Thyroid gland (tissue), 4 donors: ENCODE results near the gene DNAJB14.

Experiments used
- POLR2A ChIP-seq, 2 donors: fragments of 450-650 bp; IDR thresholded peaks; one replicate each; pipeline ENCODE4 v1.6.1; 2017; ENCODE audit warnings: antibody characterized with exemption in 2 of 2, mild to moderate bottlenecking in 2 of 2, moderate library complexity in 1 of 2
- TF ChIP-seq, protein P1 (sequence below), 6 experiments: fragments of 200-600 bp in 3 of 6; fragments of 450-650 bp in 3 of 6; sonication (generic) in 3 of 6; IDR thresholded peaks; one replicate each; pipeline ENCODE4 v1.5.1; 2016 to 2019; ENCODE audit warnings: antibody characterized with exemption in 6 of 6, mild to moderate bottlenecking in 2 of 6, inconsistent platforms in 1 of 6, moderate library complexity in 1 of 6

DNA sequence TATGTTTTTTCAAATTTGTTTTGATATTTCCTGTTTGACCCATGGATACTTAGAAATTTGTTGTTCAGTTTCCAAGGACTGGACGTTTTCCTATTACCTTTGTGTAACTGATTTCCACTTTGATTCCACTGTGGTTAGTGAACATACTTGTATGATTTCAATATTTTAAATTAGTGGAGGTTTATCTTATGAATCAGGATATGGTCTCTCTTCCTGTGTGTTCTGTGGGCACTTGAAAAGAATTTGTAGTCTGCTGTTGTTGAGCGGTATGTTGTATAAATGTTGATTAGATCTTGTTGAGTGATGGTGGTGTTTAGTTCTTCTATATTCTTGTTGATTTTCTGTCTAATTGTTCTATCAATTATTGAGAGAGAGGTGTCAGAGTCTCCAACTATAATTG, 31.0 kb downstream of the DNAJB14 start:
- TF ChIP-seq, protein P1, sequence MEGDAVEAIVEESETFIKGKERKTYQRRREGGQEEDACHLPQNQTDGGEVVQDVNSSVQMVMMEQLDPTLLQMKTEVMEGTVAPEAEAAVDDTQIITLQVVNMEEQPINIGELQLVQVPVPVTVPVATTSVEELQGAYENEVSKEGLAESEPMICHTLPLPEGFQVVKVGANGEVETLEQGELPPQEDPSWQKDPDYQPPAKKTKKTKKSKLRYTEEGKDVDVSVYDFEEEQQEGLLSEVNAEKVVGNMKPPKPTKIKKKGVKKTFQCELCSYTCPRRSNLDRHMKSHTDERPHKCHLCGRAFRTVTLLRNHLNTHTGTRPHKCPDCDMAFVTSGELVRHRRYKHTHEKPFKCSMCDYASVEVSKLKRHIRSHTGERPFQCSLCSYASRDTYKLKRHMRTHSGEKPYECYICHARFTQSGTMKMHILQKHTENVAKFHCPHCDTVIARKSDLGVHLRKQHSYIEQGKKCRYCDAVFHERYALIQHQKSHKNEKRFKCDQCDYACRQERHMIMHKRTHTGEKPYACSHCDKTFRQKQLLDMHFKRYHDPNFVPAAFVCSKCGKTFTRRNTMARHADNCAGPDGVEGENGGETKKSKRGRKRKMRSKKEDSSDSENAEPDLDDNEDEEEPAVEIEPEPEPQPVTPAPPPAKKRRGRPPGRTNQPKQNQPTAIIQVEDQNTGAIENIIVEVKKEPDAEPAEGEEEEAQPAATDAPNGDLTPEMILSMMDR (IDR thresholded peaks at IDR 0.05), result no peak
- TF ChIP-seq POLR2A (IDR thresholded peaks at IDR 0.05), result no peak
